ENCODE data around the gene MAD1L1. TPM values are rescaled to one million over a fixed set of nuclear protein-coding genes. Genes with fewer than 3 reads are reported as not detected.

The MAD1L1 gene
- total and polyA plus RNA-seq, 2 of the 4 experiments (the other 2 are of a cell fraction), result 29.0 to 40.9 TPM

DNA sequence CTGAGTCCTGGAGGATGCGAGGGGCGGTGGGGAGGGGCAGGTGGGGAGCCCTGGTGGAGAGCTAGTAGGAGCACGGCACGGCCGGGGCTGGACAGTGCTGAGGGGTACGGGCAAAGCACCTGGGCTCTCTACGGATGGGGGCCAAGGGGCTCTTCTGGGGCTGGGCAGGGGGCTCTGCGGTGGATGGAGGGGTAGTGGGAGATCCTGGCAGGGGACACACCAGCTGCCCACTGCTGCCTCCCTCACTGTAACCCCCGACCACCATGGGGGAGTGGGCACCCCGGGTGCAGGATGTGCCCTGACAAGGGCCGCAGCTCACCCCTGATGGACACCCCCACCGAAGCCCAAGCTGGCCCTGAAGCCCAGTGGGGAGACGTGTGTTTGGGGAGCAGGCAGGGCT is 359.3 kb downstream of the MAD1L1 start:
- Histone ChIP-seq H3K27ac (ENCODE audit: insufficient read depth, low read length) (no peak overlapping the region), H3K4me1 (ENCODE audit: control insufficient read depth, insufficient read depth, low read length) (no peaks in the 10 kb centered on the region), H2AK9ac (replicated peaks; ENCODE audit: low read depth, low read length, poor library complexity) (no peak overlapping the region), H3K14ac (replicated peaks; ENCODE audit: low read depth, low read length) (no peak overlapping the region), H2BK120ac (ENCODE audit: low read depth, low read length) (no peak overlapping the region), H4K5ac (ENCODE audit: low read depth, low read length) (no peak overlapping the region), H2AK5ac (ENCODE audit: low read depth, low read length) (no peak overlapping the region), H3K4me2 (ENCODE audit: low read depth, low read length) (no peak overlapping the region), H3K9me3 (ENCODE audit: control insufficient read depth, insufficient read depth, low read length) (no peaks in the 10 kb centered on the region), H3K18ac (ENCODE audit: low read depth, low read length) (no peak overlapping the region), H3K9me1 (ENCODE audit: insufficient read depth, low read length) (no peaks in the 10 kb centered on the region; the same call in 1 of the 2 replicates), H2BK20ac (ENCODE audit: low read depth, low read length) (no peak overlapping the region), H3K23ac (ENCODE audit: low read depth, low read length) (no peak overlapping the region), H2AFZ (replicated peaks; ENCODE audit: low read length, poor library complexity) (no peak overlapping the region), H3K79me1 (ENCODE audit: low read depth in 1 of 2, low read length in 2 of 2) (peaks cover 0 to 12% of the 10 kb centered on the region in 2 experiments; a peak in 1 of 4 replicates), H3K56ac (ENCODE audit: extremely low read depth, insufficient read depth, low read length) (no peak overlapping the region), H3K36me3 (ENCODE audit: control insufficient read depth, insufficient read depth, low read length) (peaks cover 2% of the 10 kb centered on the region; the same call in 1 of the 2 replicates), H3K27me3 (ENCODE audit: control insufficient read depth, insufficient read depth, low read length) (no peaks in the 10 kb centered on the region), H3K4me3 (ENCODE audit: insufficient read depth, low read depth, low read length) (no peak overlapping the region), H4K20me1 (ENCODE audit: insufficient read depth, low read length) (no peaks in the 10 kb centered on the region), H3K4ac (ENCODE audit: low read depth, low read length) (no peak overlapping the region), H2BK5ac (ENCODE audit: low read depth, low read length, poor library complexity, severe bottlenecking) (no peak overlapping the region), H2BK15ac (ENCODE audit: low read depth, low read length) (no peak overlapping the region), H3K9ac (ENCODE audit: low read depth, low read length) (no peak overlapping the region), H4K8ac (ENCODE audit: low read depth in 2 of 2, low read length in 2 of 2) (no peak overlapping the region), H4K91ac (ENCODE audit: insufficient read depth, low read depth, low read length) (no peak overlapping the region)
- intact Hi-C loops (cut with micrococcal nuclease), result no loop called here
- 92% methylated on average over 2 of the region's 13 CpGs; no CpG with 5 or more reads in 1 of the 2 experiments for WGBS, 2 experiments (ENCODE audit: extremely low coverage in 2 of 2, insufficient read length in 1 of 2)
- dilution Hi-C loops (cut with HindIII; ENCODE audit: low sequenced_read_pairs, unreplicated experiment), result no loop called here
- no TSS peak for BruUV-seq (replicated peaks)
- CTCF ChIA-PET, result no interaction called here
- DNase-seq, result no peak
- no peak for ATAC-seq (ENCODE audit: low read depth)
- in situ Hi-C loops (cut with MboI; ENCODE audit: low sequenced_read_pairs), result no loop called here
- TF ChIP-seq FOS (IDR thresholded peaks at IDR 0.05; ENCODE audit: low read depth, low read length) (no peak), RFX5 (IDR thresholded peaks at IDR 0.05; ENCODE audit: low read depth, low read length) (no peak), MAZ (IDR thresholded peaks at IDR 0.05; ENCODE audit: borderline replicate concordance, low read depth, low read length) (no peak), RAD21 (IDR thresholded peaks at IDR 0.05; ENCODE audit: low read length) (no peak), SMC3 (IDR thresholded peaks at IDR 0.05; ENCODE audit: low read depth, low read length) (no peak), BHLHE40 (IDR thresholded peaks at IDR 0.05; ENCODE audit: low read depth, low read length) (no peak), CHD1 (IDR thresholded peaks at IDR 0.05; ENCODE audit: low read depth, low read length) (no peak), MXI1 (IDR thresholded peaks at IDR 0.05; ENCODE audit: borderline replicate concordance, low read depth, low read length) (no peak), RCOR1 (IDR thresholded peaks at IDR 0.05; ENCODE audit: insufficient replicate concordance, low read length) (no peak), MAFK (IDR thresholded peaks at IDR 0.05; ENCODE audit: low read depth, low read length) (no peak), USF2 (IDR thresholded peaks at IDR 0.05; ENCODE audit: low read depth, low read length) (no peak), CEBPB (IDR thresholded peaks at IDR 0.05; ENCODE audit: low read depth, low read length) (no peak), POLR2A (IDR thresholded peaks at IDR 0.05; ENCODE audit: low read depth, low read length) (no peak), NFE2L2 (IDR thresholded peaks at IDR 0.05; ENCODE audit: low read depth, low read length) (no peak)
- TF ChIP-seq, protein P1, sequence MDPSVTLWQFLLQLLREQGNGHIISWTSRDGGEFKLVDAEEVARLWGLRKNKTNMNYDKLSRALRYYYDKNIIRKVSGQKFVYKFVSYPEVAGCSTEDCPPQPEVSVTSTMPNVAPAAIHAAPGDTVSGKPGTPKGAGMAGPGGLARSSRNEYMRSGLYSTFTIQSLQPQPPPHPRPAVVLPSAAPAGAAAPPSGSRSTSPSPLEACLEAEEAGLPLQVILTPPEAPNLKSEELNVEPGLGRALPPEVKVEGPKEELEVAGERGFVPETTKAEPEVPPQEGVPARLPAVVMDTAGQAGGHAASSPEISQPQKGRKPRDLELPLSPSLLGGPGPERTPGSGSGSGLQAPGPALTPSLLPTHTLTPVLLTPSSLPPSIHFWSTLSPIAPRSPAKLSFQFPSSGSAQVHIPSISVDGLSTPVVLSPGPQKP (IDR thresholded peaks at IDR 0.05; ENCODE audit: borderline replicate concordance, low read depth, low read length), result no peak
- TF ChIP-seq, protein P2, sequence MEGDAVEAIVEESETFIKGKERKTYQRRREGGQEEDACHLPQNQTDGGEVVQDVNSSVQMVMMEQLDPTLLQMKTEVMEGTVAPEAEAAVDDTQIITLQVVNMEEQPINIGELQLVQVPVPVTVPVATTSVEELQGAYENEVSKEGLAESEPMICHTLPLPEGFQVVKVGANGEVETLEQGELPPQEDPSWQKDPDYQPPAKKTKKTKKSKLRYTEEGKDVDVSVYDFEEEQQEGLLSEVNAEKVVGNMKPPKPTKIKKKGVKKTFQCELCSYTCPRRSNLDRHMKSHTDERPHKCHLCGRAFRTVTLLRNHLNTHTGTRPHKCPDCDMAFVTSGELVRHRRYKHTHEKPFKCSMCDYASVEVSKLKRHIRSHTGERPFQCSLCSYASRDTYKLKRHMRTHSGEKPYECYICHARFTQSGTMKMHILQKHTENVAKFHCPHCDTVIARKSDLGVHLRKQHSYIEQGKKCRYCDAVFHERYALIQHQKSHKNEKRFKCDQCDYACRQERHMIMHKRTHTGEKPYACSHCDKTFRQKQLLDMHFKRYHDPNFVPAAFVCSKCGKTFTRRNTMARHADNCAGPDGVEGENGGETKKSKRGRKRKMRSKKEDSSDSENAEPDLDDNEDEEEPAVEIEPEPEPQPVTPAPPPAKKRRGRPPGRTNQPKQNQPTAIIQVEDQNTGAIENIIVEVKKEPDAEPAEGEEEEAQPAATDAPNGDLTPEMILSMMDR (conservative IDR thresholded peaks at IDR 0.05; ENCODE audit: low read depth, low read length), result no peak
- POLR2A ChIA-PET (ENCODE audit: unreplicated experiment), result no interaction called here
